ENCODE measurements around the gene PRELP. TPM values are rescaled to one million over a fixed set of nuclear protein-coding genes. Genes with fewer than 3 reads are reported as not detected.
"Not testable (repeated sequence)": the region's sequence is repeated elsewhere in the genome, so short reads cannot be mapped to it uniquely, and the experiment has no call there.

PRELP gene
- total RNA-seq, 1 donor, result 1.4 TPM

DNA sequence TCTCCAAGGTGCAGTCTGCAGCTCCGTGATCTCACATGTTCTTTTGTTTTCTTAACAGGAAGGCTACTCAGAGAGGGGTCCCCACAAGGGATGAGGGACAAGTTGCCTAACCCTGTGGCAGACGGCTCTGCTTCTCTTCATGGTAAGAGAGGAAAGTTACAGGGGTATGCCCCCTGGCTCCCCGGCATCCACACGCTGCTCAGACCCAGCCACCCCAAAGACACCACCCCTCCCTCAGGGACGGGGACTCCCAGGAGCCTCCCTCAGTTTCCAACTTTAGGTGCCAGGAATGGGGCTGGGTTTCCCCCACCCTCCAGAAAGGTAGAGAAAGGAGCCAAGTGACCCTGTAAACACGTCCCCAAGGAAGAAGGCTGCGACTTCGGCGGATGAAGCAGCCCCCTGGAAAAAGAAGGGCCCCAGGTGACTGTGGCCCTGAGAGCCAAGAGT, 38.0 kb downstream of the PRELP start:
- H3K4me3 ChIP-seq (ENCODE audit: low read depth, low read length), result no peak overlapping the region
- TF ChIP-seq CTCF (IDR thresholded peaks at IDR 0.05; ENCODE audit: insufficient read depth, low read length), result no peak
- DNase-seq (ENCODE audit: low read depth), result no peak

DNA sequence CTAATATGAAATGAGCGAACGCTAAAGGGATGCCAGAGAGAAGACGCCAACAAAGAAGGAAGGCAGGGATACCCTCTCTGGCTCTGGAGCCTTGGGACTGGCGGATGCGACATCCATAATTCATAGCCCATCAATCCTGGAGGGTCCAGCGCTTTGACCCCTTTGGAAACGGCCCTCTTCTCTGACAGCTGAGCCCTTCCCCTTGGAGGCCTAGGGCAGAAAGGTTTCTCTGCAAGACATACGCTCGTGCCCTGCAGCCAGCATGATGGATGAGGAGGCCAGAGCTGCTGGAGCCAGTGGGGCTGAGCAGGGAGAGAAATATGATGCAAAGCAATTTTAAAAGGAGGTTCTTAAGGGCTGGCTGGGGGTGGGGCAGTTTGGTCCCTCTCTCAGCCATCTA, 40.6 kb downstream of the PRELP start:
- no peak overlapping the region for H3K4me3 ChIP-seq (ENCODE audit: low read depth, low read length)
- no peak for DNase-seq (ENCODE audit: low read depth)
- TF ChIP-seq CTCF (IDR thresholded peaks at IDR 0.05; ENCODE audit: insufficient read depth, low read length), result no peak

DNA sequence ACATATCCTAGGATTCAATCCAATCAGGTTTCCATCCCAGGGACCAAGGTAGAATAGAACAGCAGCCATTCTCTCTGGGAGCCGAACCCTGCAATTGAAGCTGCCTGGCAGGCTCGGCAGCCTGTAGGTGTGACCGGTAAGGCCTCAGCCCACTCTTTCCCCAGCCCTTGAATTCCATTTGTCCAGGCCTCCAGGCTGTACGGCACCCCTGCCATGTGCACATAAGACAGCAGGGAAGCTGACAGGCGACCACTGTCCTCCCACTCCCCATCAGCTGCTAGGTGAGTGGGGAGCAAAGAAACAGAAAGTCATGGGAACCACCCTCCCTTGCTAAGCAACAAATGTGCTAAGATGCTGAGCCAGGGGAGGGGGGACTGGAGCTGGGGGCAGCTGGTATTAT, 41.3 kb downstream of the PRELP start:
- H3K4me3 ChIP-seq (ENCODE audit: low read depth, low read length), result no peak overlapping the region
- TF ChIP-seq CTCF (IDR thresholded peaks at IDR 0.05; ENCODE audit: insufficient read depth, low read length), result no peak
- no peak for DNase-seq (ENCODE audit: low read depth)

DNA sequence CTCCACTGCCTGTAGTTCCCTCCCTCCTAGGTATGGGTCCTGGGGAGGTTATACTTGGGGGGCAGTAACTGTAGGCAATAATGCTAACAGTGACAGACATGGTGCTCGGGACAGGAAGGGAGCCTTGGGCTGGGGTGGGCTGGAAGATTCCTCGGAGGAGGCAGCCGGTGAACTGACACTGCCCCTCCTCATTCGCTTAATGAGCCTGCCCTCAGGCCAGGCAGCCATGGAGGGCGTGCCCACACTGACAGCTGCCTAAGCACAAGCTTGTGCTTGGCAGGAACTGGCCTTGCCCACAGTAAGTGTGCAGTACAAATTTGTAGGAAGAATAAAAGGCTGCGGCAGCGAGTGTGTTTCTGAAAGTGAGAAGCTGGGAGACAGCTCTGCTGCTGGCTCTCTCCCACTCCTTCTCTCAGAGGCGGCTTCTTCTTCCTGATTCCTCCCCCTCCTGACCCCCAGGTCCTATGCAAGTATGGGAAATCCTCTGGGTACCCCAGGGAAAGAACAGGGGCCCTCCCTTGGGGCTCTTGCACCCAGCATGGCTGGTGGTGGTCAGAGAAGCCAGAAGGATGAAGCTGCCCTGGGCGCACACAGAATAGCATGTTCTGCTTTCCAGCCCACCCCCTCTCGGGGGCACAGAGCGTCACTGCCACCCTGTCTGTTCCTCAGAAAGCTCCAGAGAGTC, 42.0 kb downstream of the PRELP start:
- no peak for DNase-seq (ENCODE audit: low read depth)
- TF ChIP-seq CTCF (IDR thresholded peaks at IDR 0.05; ENCODE audit: insufficient read depth, low read length), result no peak
- H3K4me3 ChIP-seq (ENCODE audit: low read depth, low read length), result no peak overlapping the region

GRCh38 chr1:203518139-203518538, 42.5 kb downstream of the PRELP start:
- DNase-seq (ENCODE audit: low read depth); H3K4me3 ChIP-seq (ENCODE audit: low read depth, low read length): not testable (repeated sequence)

DNA sequence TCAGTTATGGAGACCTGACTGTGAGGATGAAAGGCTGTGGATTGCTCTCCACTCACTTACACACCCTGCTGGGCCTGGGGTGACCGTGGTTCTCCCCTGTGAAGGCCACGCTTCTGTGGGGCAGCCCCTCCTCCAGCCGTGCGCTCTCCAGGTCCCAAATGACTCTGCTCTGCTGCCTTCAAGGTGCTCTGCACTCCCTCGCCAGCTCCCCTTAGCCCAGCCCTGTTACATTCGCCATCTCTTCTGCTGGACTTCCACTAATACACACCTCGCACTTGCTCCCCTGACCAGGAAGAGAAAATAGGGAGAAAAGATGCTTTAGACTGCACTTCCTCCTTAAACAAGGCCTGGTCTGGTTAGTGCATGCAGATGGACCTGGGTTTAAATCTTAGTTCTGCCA, 42.9 kb downstream of the PRELP start:
- no peak for TF ChIP-seq CTCF (IDR thresholded peaks at IDR 0.05; ENCODE audit: insufficient read depth, low read length)
- H3K4me3 ChIP-seq (ENCODE audit: low read depth, low read length), result no peak overlapping the region
- no peak for DNase-seq (ENCODE audit: low read depth)

- TF ChIP-seq CTCF (IDR thresholded peaks at IDR 0.05; ENCODE audit: insufficient read depth, low read length), result no peak
- DNase-seq (ENCODE audit: low read depth), result no peak
- H3K4me3 ChIP-seq (ENCODE audit: low read depth, low read length), result no peak overlapping the region
Observed at GRCh38 chr1:203519053-203519840, 43.6 kb downstream of the PRELP start.

Measured in fibroblast of the aortic adventitia (primary cell).